HG03280 (cell line): ENCODE data around the gene SMTNL2.
"Not testable (repeated sequence)": the region's sequence is repeated elsewhere in the genome, so short reads cannot be mapped to it uniquely, and the experiment has no call there.

Experiments
- ATAC-seq: cut with Tn5 transposase; IDR thresholded peaks from one replicate; pipeline ENCODE4 v1.9.1; 2021; ENCODE audit warnings: mild to moderate bottlenecking, moderate library complexity; ENCODE audit not compliant: unreplicated experiment

The SMTNL2 gene

GRCh38 chr17:4598776-4599504 is 14.6 kb downstream of the SMTNL2 start:
- no peak for ATAC-seq

GRCh38 chr17:4599505-4600281 is 15.4 kb downstream of the SMTNL2 start:
- no peak for ATAC-seq

- ATAC-seq, result no peak
Measured at GRCh38 chr17:4600563-4600962, 16.2 kb downstream of the SMTNL2 start.

GRCh38 chr17:4601326-4601725 is 17.0 kb downstream of the SMTNL2 start:
- no peak for ATAC-seq

GRCh38 chr17:4602041-4602440 is 17.7 kb downstream of the SMTNL2 start:
- ATAC-seq, result no peak

GRCh38 chr17:4604111-4604644 is 19.8 kb downstream of the SMTNL2 start:
- ATAC-seq, result no peak

GRCh38 chr17:4604736-4605135 is 20.4 kb downstream of the SMTNL2 start:
- not testable (repeated sequence) for ATAC-seq

- no peak for ATAC-seq
Measured at GRCh38 chr17:4605826-4606225, 21.5 kb downstream of the SMTNL2 start.

GRCh38 chr17:4607261-4607741 is 23.0 kb downstream of the SMTNL2 start:
- ATAC-seq, result no peak

GRCh38 chr17:4607773-4608187 is 23.5 kb downstream of the SMTNL2 start:
- ATAC-seq, result no peak

GRCh38 chr17:4609761-4610160 is 25.4 kb downstream of the SMTNL2 start:
- no peak for ATAC-seq

GRCh38 chr17:4610162-4610561 is 25.8 kb downstream of the SMTNL2 start:
- no peak for ATAC-seq

- no peak for ATAC-seq
Measured at GRCh38 chr17:4610656-4611055, 26.3 kb downstream of the SMTNL2 start.

GRCh38 chr17:4616476-4616875 is 32.1 kb downstream of the SMTNL2 start:
- ATAC-seq, result no peak

- no peak for ATAC-seq
Measured at GRCh38 chr17:4617090-4617489, 32.8 kb downstream of the SMTNL2 start.

- ATAC-seq, result no peak
Measured at GRCh38 chr17:4617590-4618351, 33.4 kb downstream of the SMTNL2 start.

- ATAC-seq, result no peak
Measured at GRCh38 chr17:4620531-4621101, 36.3 kb downstream of the SMTNL2 start.

- ATAC-seq, result no peak
Measured at GRCh38 chr17:4622375-4622774, 38.0 kb downstream of the SMTNL2 start.

GRCh38 chr17:4623249-4623648 is 38.9 kb downstream of the SMTNL2 start:
- no peak for ATAC-seq

GRCh38 chr17:4624451-4624911 is 40.2 kb downstream of the SMTNL2 start:
- ATAC-seq, result not testable (repeated sequence)

- ATAC-seq, result no peak
Measured at GRCh38 chr17:4625181-4625617, 40.9 kb downstream of the SMTNL2 start.
